Neuron (in vitro differentiated cells): ENCODE results near the gene CEBPA.
"Not testable (repeated sequence)": the region's sequence is repeated elsewhere in the genome, so short reads cannot be mapped to it uniquely, and the experiment has no call there.

Source experiments
- H2AFZ ChIP-seq: one replicate; pipeline ENCODE4 v1.6.1; 2013; ENCODE audit warnings: low read depth, mild to moderate bottlenecking, inconsistent platforms, low read length, moderate library complexity
- H3K27me3 ChIP-seq: one replicate; pipeline ENCODE4 v1.6.1; 2013; ENCODE audit warnings: low read length; ENCODE audit not compliant: insufficient read depth
- H3K36me3 ChIP-seq: one replicate; pipeline ENCODE4 v1.6.1; 2013; ENCODE audit warnings: low read length; ENCODE audit not compliant: insufficient read depth
- H3K4me1 ChIP-seq: one replicate; pipeline ENCODE4 v1.6.1; 2013; ENCODE audit warnings: low read length; ENCODE audit not compliant: insufficient read depth
- H3K4me3 ChIP-seq: 2 replicates; pipeline ENCODE4 v1.5.1; 2013; ENCODE audit warnings: mild to moderate bottlenecking, low read length, moderate library complexity
- H3K9me3 ChIP-seq: one replicate; pipeline ENCODE4 v1.6.1; 2013; ENCODE audit warnings: low read length

CEBPA gene

DNA sequence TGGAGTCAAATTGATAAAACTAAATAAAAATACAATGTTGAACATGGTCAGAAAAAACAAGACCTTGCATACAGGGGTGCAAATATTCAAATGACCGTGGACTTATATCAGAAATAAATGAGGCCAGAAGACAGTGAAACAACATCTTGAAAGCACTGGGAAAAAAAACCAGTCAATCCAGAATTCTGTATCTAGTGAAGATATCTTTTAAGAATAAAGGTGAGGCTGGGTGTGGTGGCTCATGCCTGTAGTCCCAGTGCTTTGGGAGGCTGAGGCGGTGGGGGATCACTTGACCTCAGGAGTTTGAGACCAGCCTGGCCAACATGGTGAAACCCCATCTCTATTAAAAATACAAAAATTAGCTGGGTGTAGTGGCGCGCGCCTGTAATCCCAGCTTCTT, 15.2 kb upstream of the CEBPA start:
- H2AFZ ChIP-seq = no peak overlapping the region
- H3K4me3 ChIP-seq = no peak overlapping the region
- H3K27me3 ChIP-seq = no peaks in the 10 kb centered on the region
- H3K9me3 ChIP-seq = no peaks in the 10 kb centered on the region
- no peaks in the 10 kb centered on the region for H3K4me1 ChIP-seq
- H3K36me3 ChIP-seq = no peaks in the 10 kb centered on the region

- Histone ChIP-seq H3K36me3 (no peaks in the 10 kb centered on the region), H3K4me1 (no peaks in the 10 kb centered on the region), H3K4me3 (no peak overlapping the region), H3K9me3 (no peaks in the 10 kb centered on the region), H3K27me3 (no peaks in the 10 kb centered on the region), H2AFZ (no peak overlapping the region)
Measured at GRCh38 chr19:33316541-33317264, 14.4 kb upstream of the CEBPA start.

- H3K9me3 ChIP-seq, H3K27me3 ChIP-seq, H3K4me1 ChIP-seq, H3K36me3 ChIP-seq, H3K4me3 ChIP-seq, H2AFZ ChIP-seq: not testable (repeated sequence)
Measured at GRCh38 chr19:33312808-33313207, 10.5 kb upstream of the CEBPA start.

- Histone ChIP-seq H3K36me3 (no peaks in the 10 kb centered on the region), H3K9me3 (no peaks in the 10 kb centered on the region)
Measured at GRCh38 chr19:33312065-33312464, 9.7 kb upstream of the CEBPA start.

DNA sequence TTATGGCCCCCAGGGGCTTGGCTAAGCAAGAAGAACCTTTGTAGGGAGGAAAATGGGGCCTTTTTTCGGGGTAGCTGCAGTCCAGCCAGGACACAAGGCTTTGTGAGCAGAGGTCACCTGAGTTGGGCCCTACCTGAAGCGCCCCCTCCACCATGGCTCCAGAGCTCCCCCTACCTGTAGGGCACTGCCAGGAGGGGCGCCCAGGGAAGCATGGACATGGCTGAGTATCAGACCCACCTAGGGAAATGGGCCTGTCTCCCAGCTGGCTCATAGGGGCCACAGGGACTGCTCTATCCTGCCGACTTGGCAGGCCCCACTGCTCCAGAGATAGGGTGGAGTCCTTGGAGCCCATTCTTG, 9.0 kb upstream of the CEBPA start:
- Histone ChIP-seq H3K4me3 (no peak overlapping the region), H3K36me3 (no peaks in the 10 kb centered on the region), H3K27me3 (no peaks in the 10 kb centered on the region), H3K4me1 (no peaks in the 10 kb centered on the region), H2AFZ (no peak overlapping the region), H3K9me3 (no peaks in the 10 kb centered on the region)

More at GRCh38 chr19:33312065-33312464, 9.7 kb upstream of the CEBPA start:
- Histone ChIP-seq H3K4me3 (no peak overlapping the region), H2AFZ (no peak overlapping the region), H3K4me1 (no peaks in the 10 kb centered on the region), H3K27me3 (no peaks in the 10 kb centered on the region)

DNA sequence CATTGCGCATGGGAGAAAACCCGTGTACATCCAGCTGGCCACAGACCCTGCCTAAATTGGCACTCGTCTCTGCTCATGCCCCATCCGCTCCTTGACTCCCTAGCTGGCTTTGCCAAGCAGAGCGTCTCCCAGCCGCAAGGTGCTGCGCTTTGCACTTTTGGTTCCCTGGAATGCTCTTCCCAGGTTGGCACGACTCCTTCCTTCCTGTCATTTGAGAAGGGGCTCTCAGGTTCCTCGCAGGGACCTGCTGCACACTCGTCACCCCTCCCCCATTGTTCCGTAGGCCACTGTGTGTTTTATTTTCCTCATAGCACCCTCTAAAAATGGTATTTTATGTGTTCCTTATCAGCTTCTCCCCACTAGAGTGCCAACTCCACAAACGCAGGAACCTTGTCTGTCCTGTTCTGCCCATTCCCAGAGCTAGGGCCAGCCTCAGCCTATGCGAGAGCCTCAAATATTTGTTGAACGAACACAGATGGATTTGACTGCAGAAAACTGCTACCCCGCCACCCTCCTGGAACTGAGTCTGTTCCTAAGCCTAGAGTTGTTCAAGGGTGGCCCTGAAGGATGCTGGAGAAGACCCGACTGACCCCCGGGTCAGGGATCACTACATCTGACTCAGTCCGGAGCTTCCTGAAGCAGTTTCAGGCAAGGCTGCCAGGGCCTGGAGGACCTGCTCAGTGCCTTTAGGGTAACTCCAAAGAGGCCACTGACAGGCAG, 8.4 kb upstream of the CEBPA start:
- Histone ChIP-seq H2AFZ (no peak overlapping the region), H3K4me3 (no peak overlapping the region), H3K36me3 (no peaks in the 10 kb centered on the region), H3K9me3 (no peaks in the 10 kb centered on the region), H3K4me1 (no peaks in the 10 kb centered on the region), H3K27me3 (no peaks in the 10 kb centered on the region)

GRCh38 chr19:33309826-33310225, 7.5 kb upstream of the CEBPA start:
- no peaks in the 10 kb centered on the region for H3K9me3 ChIP-seq
- no peaks in the 10 kb centered on the region for H3K4me1 ChIP-seq
- H3K36me3 ChIP-seq = no peaks in the 10 kb centered on the region
- H3K4me3 ChIP-seq = no peak overlapping the region
- H3K27me3 ChIP-seq = no peaks in the 10 kb centered on the region
- no peak overlapping the region for H2AFZ ChIP-seq

GRCh38 chr19:33306853-33307792, 4.8 kb upstream of the CEBPA start:
- Histone ChIP-seq H3K27me3 (peaks cover 2% of the 10 kb centered on the region), H2AFZ (no peak overlapping the region), H3K9me3 (no peaks in the 10 kb centered on the region), H3K4me1 (peaks cover 4% of the 10 kb centered on the region), H3K4me3 (no peak overlapping the region), H3K36me3 (no peaks in the 10 kb centered on the region)

- H3K27me3 ChIP-seq = peaks cover 6% of the 10 kb centered on the region
- peaks cover 6% of the 10 kb centered on the region for H3K4me1 ChIP-seq
- no peak overlapping the region for H2AFZ ChIP-seq
- H3K36me3 ChIP-seq = no peaks in the 10 kb centered on the region
- H3K4me3 ChIP-seq = no peak overlapping the region
- H3K9me3 ChIP-seq = no peaks in the 10 kb centered on the region
Measured at GRCh38 chr19:33306191-33306590, 3.9 kb upstream of the CEBPA start.

DNA sequence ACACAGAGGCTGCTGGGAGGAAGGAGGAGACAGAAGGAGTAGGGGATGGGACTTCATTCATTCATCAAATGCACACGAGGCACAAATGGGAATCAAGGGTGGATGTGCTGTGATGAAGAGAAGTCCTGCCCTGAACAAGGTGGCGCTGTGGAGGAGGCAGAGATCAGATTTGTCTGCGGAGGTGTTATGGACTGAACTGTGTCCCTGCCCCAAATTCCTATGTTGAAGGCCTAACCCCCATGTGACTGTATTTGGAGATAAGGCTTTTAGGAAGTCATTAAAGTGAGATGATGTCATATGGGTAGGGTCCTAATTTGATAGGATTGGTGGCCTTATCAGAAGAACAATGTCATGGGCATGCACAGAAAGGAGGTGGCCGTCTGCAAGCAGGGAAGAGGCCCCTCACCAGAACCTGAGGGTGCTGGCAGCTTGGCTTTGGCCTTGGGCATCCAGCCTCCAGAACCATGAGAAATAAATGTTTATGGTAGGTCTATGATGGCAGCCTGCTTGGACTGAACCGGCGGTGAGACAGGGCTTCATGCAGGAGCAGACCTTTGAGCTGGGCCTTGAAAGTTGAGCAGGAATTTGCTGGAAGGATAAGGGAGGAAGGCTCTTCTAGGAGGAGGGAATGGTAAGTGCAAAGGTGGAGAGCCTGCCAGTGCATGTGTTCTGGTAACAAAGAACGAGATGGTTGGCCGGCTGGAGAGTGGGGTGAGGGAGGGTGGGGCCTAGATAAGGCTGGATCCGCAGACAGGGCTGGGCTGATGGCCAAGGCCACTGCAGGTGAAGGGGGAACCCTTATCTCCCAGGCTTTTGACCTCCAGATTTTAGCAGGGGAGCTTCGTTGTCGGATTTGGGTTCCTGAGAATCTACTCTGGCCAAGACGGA, 2.7 kb upstream of the CEBPA start:
- peaks cover 18% of the 10 kb centered on the region for H3K27me3 ChIP-seq
- no peaks in the 10 kb centered on the region for H3K36me3 ChIP-seq
- H3K4me3 ChIP-seq = no peak overlapping the region
- H3K4me1 ChIP-seq = peaks cover 9% of the 10 kb centered on the region
- H3K9me3 ChIP-seq = no peaks in the 10 kb centered on the region
- no peak overlapping the region for H2AFZ ChIP-seq

GRCh38 chr19:33304371-33304759, 2.0 kb upstream of the CEBPA start:
- Histone ChIP-seq H3K4me1 (peaks cover 9% of the 10 kb centered on the region), H2AFZ (no peak overlapping the region), H3K27me3 (peaks cover 24% of the 10 kb centered on the region), H3K9me3 (no peaks in the 10 kb centered on the region), H3K36me3 (no peaks in the 10 kb centered on the region), H3K4me3 (no peak overlapping the region)

- Histone ChIP-seq H2AFZ (no peak overlapping the region), H3K36me3 (no peaks in the 10 kb centered on the region), H3K27me3 (peaks cover 29% of the 10 kb centered on the region), H3K9me3 (no peaks in the 10 kb centered on the region), H3K4me3 (peak overlapping the region; percentile 62), H3K4me1 (peaks cover 9% of the 10 kb centered on the region)
Measured at GRCh38 chr19:33303791-33304345, 1.5 kb upstream of the CEBPA start.
